ENCODE measurements around the gene ABCA1.

DNA sequence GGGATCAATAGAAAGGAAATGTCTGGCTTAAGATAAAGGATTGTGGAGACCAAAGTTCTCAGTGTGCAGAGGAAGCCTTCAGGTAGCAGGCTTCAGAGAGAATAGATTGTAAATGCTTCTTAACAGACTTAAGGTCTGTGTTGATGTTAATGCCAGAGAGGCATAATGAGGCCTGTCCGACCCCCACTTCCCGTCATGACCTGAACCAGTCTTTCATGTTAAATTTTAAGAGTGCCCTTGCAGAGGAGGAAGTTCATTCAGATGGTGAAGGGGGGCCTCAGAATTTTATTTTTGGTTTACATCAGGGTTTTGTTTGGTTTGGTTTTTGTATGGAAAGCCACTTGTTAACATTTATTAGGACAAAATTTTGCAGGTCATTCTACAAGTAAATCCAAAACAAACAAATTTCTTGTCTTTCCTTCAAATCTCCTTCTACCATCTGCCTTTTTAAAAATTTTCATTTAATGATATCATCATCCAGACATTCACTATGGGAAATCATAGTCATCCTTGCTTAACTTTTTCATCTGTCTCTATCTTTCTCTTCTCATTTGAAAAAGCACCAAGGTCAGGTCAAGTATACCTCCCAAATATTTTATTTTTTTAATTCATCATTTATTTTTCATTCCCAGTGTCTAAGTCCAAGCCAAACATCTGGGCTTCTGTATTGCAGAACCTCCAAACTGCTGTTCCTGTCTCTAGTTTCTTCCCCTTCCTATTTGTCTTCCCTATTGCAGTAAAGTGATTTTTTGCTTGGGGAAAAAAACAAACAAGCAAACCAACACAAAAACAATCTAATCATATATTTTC lies 6.9 kb upstream of the ABCA1 start:
- TF ChIP-seq, protein P1, sequence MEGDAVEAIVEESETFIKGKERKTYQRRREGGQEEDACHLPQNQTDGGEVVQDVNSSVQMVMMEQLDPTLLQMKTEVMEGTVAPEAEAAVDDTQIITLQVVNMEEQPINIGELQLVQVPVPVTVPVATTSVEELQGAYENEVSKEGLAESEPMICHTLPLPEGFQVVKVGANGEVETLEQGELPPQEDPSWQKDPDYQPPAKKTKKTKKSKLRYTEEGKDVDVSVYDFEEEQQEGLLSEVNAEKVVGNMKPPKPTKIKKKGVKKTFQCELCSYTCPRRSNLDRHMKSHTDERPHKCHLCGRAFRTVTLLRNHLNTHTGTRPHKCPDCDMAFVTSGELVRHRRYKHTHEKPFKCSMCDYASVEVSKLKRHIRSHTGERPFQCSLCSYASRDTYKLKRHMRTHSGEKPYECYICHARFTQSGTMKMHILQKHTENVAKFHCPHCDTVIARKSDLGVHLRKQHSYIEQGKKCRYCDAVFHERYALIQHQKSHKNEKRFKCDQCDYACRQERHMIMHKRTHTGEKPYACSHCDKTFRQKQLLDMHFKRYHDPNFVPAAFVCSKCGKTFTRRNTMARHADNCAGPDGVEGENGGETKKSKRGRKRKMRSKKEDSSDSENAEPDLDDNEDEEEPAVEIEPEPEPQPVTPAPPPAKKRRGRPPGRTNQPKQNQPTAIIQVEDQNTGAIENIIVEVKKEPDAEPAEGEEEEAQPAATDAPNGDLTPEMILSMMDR (IDR thresholded peaks at IDR 0.05 in 4 of 5, conservative IDR thresholded peaks at IDR 0.05 in 1 of 5), result no peak
- TF ChIP-seq POLR2A (IDR thresholded peaks at IDR 0.05), result no peak
